Mucosa of descending colon (tissue), 3 donors: ENCODE data around the gene PDZRN4. TPM values are rescaled to one million over a fixed set of nuclear protein-coding genes. Genes with fewer than 3 reads are reported as not detected.

Experiments
- ATAC-seq: fragments of 200-7000 bp; cut with Tn5 transposase; one replicate; pipeline ENCODE4 v1.9.1; 2020; ENCODE audit warnings: mild to moderate bottlenecking, moderate library complexity
- DNase-seq, 3 donors: peaks; one replicate each; pipeline ENCODE4 v3.0.0-alpha.2; 2020
- H3K36me3 ChIP-seq: fragments of 200-600 bp; one replicate; pipeline ENCODE4 v1.8.0; 2021; ENCODE audit warnings: low read depth, mild to moderate bottlenecking
- H3K4me1 ChIP-seq: fragments of 200-600 bp; one replicate; pipeline ENCODE4 v1.8.0; 2021; ENCODE audit warnings: low read depth, mild to moderate bottlenecking
- H3K4me3 ChIP-seq: fragments of 200-600 bp; one replicate; pipeline ENCODE4 v1.8.0; 2021; ENCODE audit warnings: mild to moderate bottlenecking
- H3K9me3 ChIP-seq: fragments of 200-600 bp; one replicate; pipeline ENCODE4 v1.8.0; 2021; ENCODE audit warnings: mild to moderate bottlenecking
- CTCF ChIP-seq: fragments of 200-600 bp; IDR thresholded peaks from one replicate; pipeline ENCODE4 v1.8.0; 2022; ENCODE audit warnings: antibody characterized with exemption, mild to moderate bottlenecking
- intact Hi-C, 2 donors: fragments of 100-400 bp; cut with DNase I in 1 of 2; cut with micrococcal nuclease in 1 of 2; formaldehyde crosslinking; loops; one replicate each; pipeline versions ENCODE4 v1.11.0 to v1.11.1; 2022; cut with DNase I, micrococcal nuclease
- total RNA-seq, 3 donors: library from RNA; stranded (reverse); fragmentation: NEBNext Ultra II Directional in 2 of 3; extraction: Animal tissue kit (Norgen Biotek cat#: 25700) in 2 of 3; gene quantifications; one replicate each; pipeline versions ENCODE4 v1.2.1 to v1.2.4, GENCODE V29; 2021 to 2023
- donor health status: DM: no; HTN: no; CAD: no; lungs with moderate emphysema.
- donor health status: DM: no; HTN: no; CAD: no.
- donor health status: DM: no; HTN: yes; CAD: no.

Gene PDZRN4
- total RNA-seq, 3 donors from 2014 or later: 0.78 to 46.9 (median 2.0) TPM

DNA sequence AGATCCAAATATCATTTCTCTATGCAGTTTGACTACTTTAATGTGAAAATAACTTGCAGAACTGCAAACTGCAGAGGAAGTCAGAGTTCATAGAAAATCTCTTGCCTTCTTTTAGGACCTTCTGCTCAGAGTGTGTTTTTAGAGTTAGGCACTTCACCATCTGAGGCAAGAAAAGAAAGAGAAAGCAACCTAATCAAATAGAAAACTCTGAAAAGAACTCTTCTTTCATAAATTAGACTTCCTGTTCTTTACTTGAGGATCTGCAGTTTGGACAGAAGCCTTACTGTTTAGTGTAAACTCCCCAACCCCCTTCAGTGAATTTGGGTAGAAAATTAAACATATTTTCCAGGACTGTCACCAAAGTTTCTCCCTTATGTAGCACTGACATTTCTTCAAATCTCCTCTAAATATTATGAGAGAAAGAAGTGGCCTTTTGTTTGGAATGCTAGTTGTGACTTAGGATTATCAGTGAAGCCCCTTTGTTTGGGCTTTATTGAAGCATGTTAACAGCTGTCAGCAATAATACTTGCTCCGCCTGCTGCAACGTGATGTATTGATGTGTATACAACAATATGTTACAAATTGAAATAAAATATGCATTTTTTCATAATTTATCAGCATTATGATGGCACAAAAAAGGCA is 99.5 kb downstream of the PDZRN4 start:
- DNase-seq (no peak), ATAC-seq (no peak)
- Histone ChIP-seq H3K36me3 (no peaks in the 10 kb centered on the region), H3K9me3 (no peaks in the 10 kb centered on the region), H3K4me3 (no peak overlapping the region), H3K4me1 (no peaks in the 10 kb centered on the region)
- TF ChIP-seq CTCF: no peak
- intact Hi-C loops: no loop called here

GRCh38 chr12:41288142-41288811 is 100.2 kb downstream of the PDZRN4 start:
- Histone ChIP-seq H3K9me3 (no peaks in the 10 kb centered on the region), H3K36me3 (no peaks in the 10 kb centered on the region), H3K4me3 (no peak overlapping the region), H3K4me1 (no peaks in the 10 kb centered on the region)
- peak; percentile 29 for ATAC-seq
- intact Hi-C loops: no loop called here
- TF ChIP-seq CTCF: no peak
- no peak for DNase-seq

- ATAC-seq: no peak
- H3K4me3 ChIP-seq: no peak overlapping the region
- H3K36me3 ChIP-seq: no peaks in the 10 kb centered on the region
- DNase-seq: no peak
- no peaks in the 10 kb centered on the region for H3K4me1 ChIP-seq
- intact Hi-C loops: no loop called here
- H3K9me3 ChIP-seq: no peaks in the 10 kb centered on the region
- TF ChIP-seq CTCF: no peak
Measured at GRCh38 chr12:41289501-41289900, 101.4 kb downstream of the PDZRN4 start.

GRCh38 chr12:41293011-41293410 is 104.9 kb downstream of the PDZRN4 start:
- H3K36me3 ChIP-seq: no peaks in the 10 kb centered on the region
- DNase-seq: no peak
- no peak overlapping the region for H3K4me3 ChIP-seq
- no peaks in the 10 kb centered on the region for H3K9me3 ChIP-seq
- no peak for TF ChIP-seq CTCF
- no peaks in the 10 kb centered on the region for H3K4me1 ChIP-seq
- peak; percentile 67 for ATAC-seq
- intact Hi-C loops: no loop called here

- no peaks in the 10 kb centered on the region for H3K9me3 ChIP-seq
- ATAC-seq: no peak
- no peaks in the 10 kb centered on the region for H3K4me1 ChIP-seq
- intact Hi-C loops: no loop called here
- no peak for DNase-seq
- H3K36me3 ChIP-seq: no peaks in the 10 kb centered on the region
- TF ChIP-seq CTCF: no peak
- no peak overlapping the region for H3K4me3 ChIP-seq
Measured at GRCh38 chr12:41293461-41293860, 105.3 kb downstream of the PDZRN4 start.
